Neural progenitor cell (in vitro differentiated cells): ENCODE measurements around the gene OR9K2.
"Not testable (repeated sequence)": the region's sequence is repeated elsewhere in the genome, so short reads cannot be mapped to it uniquely, and the experiment has no call there.

ENCODE experiments used
- CTCF ChIP-seq: fragments of 200-600 bp; sonication (generic); IDR thresholded peaks from 2 replicates; pipeline ENCODE4 v1.5.1; 2017; ENCODE audit warnings: antibody characterized with exemption, mild to moderate bottlenecking
- EZH2 ChIP-seq: fragments of 200-600 bp; sonication (generic); IDR thresholded peaks from 2 replicates; pipeline ENCODE4 v1.6.1; 2017; ENCODE audit warnings: antibody characterized with exemption, mild to moderate bottlenecking, moderate library complexity

GRCh38 chr12:55167010-55167640 is 40.9 kb downstream of the OR9K2 start:
- not testable (repeated sequence) for TF ChIP-seq CTCF, EZH2
